ENCODE data around the gene ROBO3. TPM values are rescaled to one million over a fixed set of nuclear protein-coding genes. Genes with fewer than 3 reads are reported as not detected.

The ROBO3 gene
- total and polyA plus RNA-seq, 10 donors = 13.2 to 43.2 (median 25.4) TPM

- H3K4me3 ChIP-seq = no peak overlapping the region
- no peaks in the 10 kb centered on the region for H3K36me3 ChIP-seq
- H3K4me1 ChIP-seq = peaks cover 9 to 38% (median 32%) of the 10 kb centered on the region in 6 donors
- intact Hi-C loops (cut with DNase I; ENCODE audit: low total_unique reads) = no loop called here
- H3K27me3 ChIP-seq (replicated peaks in 1 of 7) = peaks cover 0 to 99% (median 42%) of the 10 kb centered on the region in 7 donors
- H3K27ac ChIP-seq = no peak overlapping the region
- 18 to 31% (median 28%) methylated on average over 7 to 9 of the region's 9 CpGs for whole genome bisulfite sequencing, 5 donors
- TF ChIP-seq CTCF (IDR thresholded peaks at IDR 0.05 in 8 of 11, conservative IDR thresholded peaks at IDR 0.05 in 3 of 11) = no peak
- TF ChIP-seq POLR2A (IDR thresholded peaks at IDR 0.05) = no peak
- no peak for TF ChIP-seq POLR2AphosphoS5 (IDR thresholded peaks at IDR 0.05)
- H3K9me3 ChIP-seq = no peaks in the 10 kb centered on the region
- no peak for DNase-seq
Observed at GRCh38 chr11:124872741-124873140, 7.5 kb downstream of the ROBO3 start.

GRCh38 chr11:124873951-124874350, 8.7 kb downstream of the ROBO3 start:
- intact Hi-C loops (cut with DNase I; ENCODE audit: low total_unique reads) = no loop called here
- no peak overlapping the region for H3K4me3 ChIP-seq
- TF ChIP-seq POLR2A (IDR thresholded peaks at IDR 0.05) (no peak), POLR2AphosphoS5 (IDR thresholded peaks at IDR 0.05) (no peak), CTCF (IDR thresholded peaks at IDR 0.05 in 8 of 11, conservative IDR thresholded peaks at IDR 0.05 in 3 of 11) (no peak)
- H3K9me3 ChIP-seq = no peaks in the 10 kb centered on the region
- H3K27ac ChIP-seq = no peak overlapping the region
- WGBS, 5 donors = 81 to 90% (median 88%) methylated on average over 8 of the region's 8 CpGs
- no peaks in the 10 kb centered on the region for H3K36me3 ChIP-seq
- peaks cover 0 to 92% (median 30%) of the 10 kb centered on the region in 7 donors for H3K27me3 ChIP-seq (replicated peaks in 1 of 7)
- DNase-seq = no peak
- peaks cover 9 to 38% (median 32%) of the 10 kb centered on the region in 6 donors for H3K4me1 ChIP-seq

- H3K27ac ChIP-seq = no peak overlapping the region
- TF ChIP-seq CTCF (IDR thresholded peaks at IDR 0.05 in 8 of 11, conservative IDR thresholded peaks at IDR 0.05 in 3 of 11) (no peak), POLR2AphosphoS5 (IDR thresholded peaks at IDR 0.05) (no peak), POLR2A (IDR thresholded peaks at IDR 0.05) (no peak)
- H3K4me3 ChIP-seq = no peak overlapping the region
- intact Hi-C loops (cut with DNase I; ENCODE audit: low total_unique reads) = no loop called here
- H3K27me3 ChIP-seq (replicated peaks in 1 of 7) = peaks cover 0 to 90% (median 23%) of the 10 kb centered on the region in 7 donors
- H3K9me3 ChIP-seq = no peaks in the 10 kb centered on the region
- H3K4me1 ChIP-seq = peaks cover 13 to 41% (median 31%) of the 10 kb centered on the region in 6 donors
- DNase-seq = no peak
- WGBS, 5 donors = 84 to 96% (median 92%) methylated on average over 7 of the region's 7 CpGs
- no peaks in the 10 kb centered on the region for H3K36me3 ChIP-seq
Observed at GRCh38 chr11:124874571-124875255, 9.5 kb downstream of the ROBO3 start.

- Histone ChIP-seq H3K36me3 (no peaks in the 10 kb centered on the region), H3K27me3 (replicated peaks in 1 of 7) (peaks cover 0 to 90% (median 16%) of the 10 kb centered on the region in 7 donors), H3K4me3 (peak overlapping the region in 3 of 8 donors; percentile 49 to 80 (median 50)), H3K4me1 (peaks cover 13 to 47% (median 37%) of the 10 kb centered on the region in 6 donors), H3K9me3 (no peaks in the 10 kb centered on the region), H3K27ac (peak overlapping the region in 1 of 8 donors; percentile 89)
- WGBS, 5 donors = 62 to 67% (median 66%) methylated on average over 3 of the region's 3 CpGs
- TF ChIP-seq POLR2A (IDR thresholded peaks at IDR 0.05) = no peak
- TF ChIP-seq POLR2AphosphoS5 (IDR thresholded peaks at IDR 0.05) = no peak
- TF ChIP-seq CTCF (IDR thresholded peaks at IDR 0.05 in 8 of 11, conservative IDR thresholded peaks at IDR 0.05 in 3 of 11) = no peak
- intact Hi-C loops (cut with DNase I; ENCODE audit: low total_unique reads) = no loop called here
- DNase-seq = peak; percentile 79
Observed at GRCh38 chr11:124875401-124875800, 10.2 kb downstream of the ROBO3 start.

Data from spleen (tissue), 11 donors.